HepG2 (cell line): ENCODE measurements around the gene GALNTL6.

Source experiments
- AHDC1 ChIP-seq: sonication (generic); formaldehyde crosslinking; IDR thresholded peaks from 2 replicates; pipeline ENCODE4 v1.5.1; 2020; ENCODE audit warnings: mild to moderate bottlenecking, missing genetic modification reagents, borderline replicate concordance
- EZH2 ChIP-seq: conservative IDR thresholded peaks from 2 replicates; pipeline ENCODE4 v1.6.1; 2012; ENCODE audit warnings: mild to moderate bottlenecking, low read depth, low read length, moderate library complexity
- GABPA ChIP-seq, 2 experiments: IDR thresholded peaks; 2 replicates each; pipeline ENCODE4 v1.6.1; 2011 to 2016; ENCODE audit warnings: low read depth in 2 of 2, low read length in 1 of 2, missing biosample characterization in 1 of 2, missing genetic modification characterization in 1 of 2
- HNRNPH1 ChIP-seq: fragments of 200-400 bp; formaldehyde crosslinking; optimal IDR thresholded peaks from 2 replicates; pipeline ENCODE3; 2017; ENCODE audit warnings: mild to moderate bottlenecking, low read depth, low read length
- NFIC ChIP-seq: IDR thresholded peaks from 2 replicates; pipeline ENCODE4 v1.6.1; 2012; ENCODE audit warnings: mild to moderate bottlenecking, low read length, inconsistent platforms
- SAFB2 ChIP-seq: sonication (generic); formaldehyde crosslinking; IDR thresholded peaks from 2 replicates; pipeline ENCODE4 v1.5.1; 2020; ENCODE audit warnings: missing genetic modification reagents, low read depth, mild to moderate bottlenecking, borderline replicate concordance
- TAF1 ChIP-seq: sonication (generic); formaldehyde crosslinking; IDR thresholded peaks from 2 replicates; pipeline ENCODE4 v1.4.0; 2020; ENCODE audit warnings: missing genetic modification reagents
- ZNF274 ChIP-seq: sonication (generic); formaldehyde crosslinking; IDR thresholded peaks from 2 replicates; pipeline ENCODE4 v1.5.1; 2020; ENCODE audit warnings: mild to moderate bottlenecking, missing genetic modification reagents
- ZNF354B ChIP-seq: sonication (generic); formaldehyde crosslinking; IDR thresholded peaks from 2 replicates; pipeline ENCODE4 v1.8.0; 2022; ENCODE audit warnings: mild to moderate bottlenecking, missing genetic modification reagents
- ZNF609 ChIP-seq: sonication (generic); formaldehyde crosslinking; IDR thresholded peaks from 2 replicates; pipeline ENCODE4 v1.4.0; 2020; ENCODE audit warnings: mild to moderate bottlenecking, missing genetic modification reagents, borderline replicate concordance
- ZNF773 ChIP-seq: sonication (generic); formaldehyde crosslinking; IDR thresholded peaks from 2 replicates; pipeline ENCODE4 v1.4.0; 2020; ENCODE audit warnings: missing genetic modification reagents, borderline replicate concordance

- no peak for TF ChIP-seq SAFB2 (CRISPR knock-in tag)
- no peak for TF ChIP-seq EZH2
- no peak for TF ChIP-seq HNRNPH1
- no peak for TF ChIP-seq ZNF274
- no peak for TF ChIP-seq ZNF773 (CRISPR knock-in tag)
- TF ChIP-seq AHDC1 (CRISPR knock-in tag): no peak
- no peak for TF ChIP-seq ZNF354B
- no peak for TF ChIP-seq TAF1 (CRISPR knock-in tag)
- TF ChIP-seq GABPA (IDR thresholded peaks at IDR 0.05; ENCODE audit: low read depth, low read length): no peak
- TF ChIP-seq GABPA (CRISPR knock-in tag; IDR thresholded peaks at IDR 0.05; ENCODE audit: low read depth): no peak
- TF ChIP-seq NFIC: no peak
- no peak for TF ChIP-seq ZNF609 (CRISPR knock-in tag)
Observed at GRCh38 chr4:172945611-172946010, 1132.4 kb downstream of the GALNTL6 start.
